Measurements from ENCODE around the gene PLXND1. TPM values are rescaled to one million over a fixed set of nuclear protein-coding genes. Genes with fewer than 3 reads are reported as not detected.
A peak's percentile ranks its signal among the peaks of the same experiment; 100 is the strongest.

Gene PLXND1
- total and polyA plus RNA-seq, 2 donors from 2014 or later: 67.0 to 152 TPM

DNA sequence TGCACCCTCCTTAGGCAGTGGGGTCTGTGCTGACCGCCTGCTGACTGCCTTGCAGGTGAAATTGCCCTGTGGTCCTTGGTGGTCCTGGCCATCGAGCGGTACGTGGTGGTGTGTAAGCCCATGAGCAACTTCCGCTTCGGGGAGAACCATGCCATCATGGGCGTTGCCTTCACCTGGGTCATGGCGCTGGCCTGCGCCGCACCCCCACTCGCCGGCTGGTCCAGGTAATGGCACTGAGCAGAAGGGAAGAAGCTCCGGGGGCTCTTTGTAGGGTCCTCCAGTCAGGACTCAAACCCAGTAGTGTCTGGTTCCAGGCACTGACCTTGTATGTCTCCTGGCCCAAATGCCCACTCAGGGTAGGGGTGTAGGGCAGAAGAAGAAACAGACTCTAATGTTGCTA lies 75.7 kb downstream of the PLXND1 start:
- FAIRE-seq (no peak), DNase-seq (no peak)
- Histone ChIP-seq H3K36me3 (ENCODE audit: control insufficient read depth in 2 of 3, insufficient read depth in 3 of 3, low read length in 3 of 3) (no peaks in the 10 kb centered on the region), H3K27me3 (ENCODE audit: control insufficient read depth, insufficient read depth, low read length) (no peaks in the 10 kb centered on the region), H3K4me3 (ENCODE audit: low read length in 3 of 3) (no peak overlapping the region), H3K9me3 (ENCODE audit: control insufficient read depth in 2 of 3, insufficient read depth in 1 of 3, low read length in 3 of 3) (no peaks in the 10 kb centered on the region), H3K27ac (ENCODE audit: low read depth in 2 of 2, low read length in 2 of 2) (no peak overlapping the region), H3K4me1 (ENCODE audit: control insufficient read depth in 2 of 3, insufficient read depth in 2 of 3, low read depth in 1 of 3, low read length in 3 of 3) (peaks cover 3 to 9% (median 7%) of the 10 kb centered on the region in 3 donors), H3K9ac (ENCODE audit: low read length in 3 of 3) (no peak overlapping the region)
- intact Hi-C loops (cut with DNase I): no loop called here
- TF ChIP-seq, protein P1, sequence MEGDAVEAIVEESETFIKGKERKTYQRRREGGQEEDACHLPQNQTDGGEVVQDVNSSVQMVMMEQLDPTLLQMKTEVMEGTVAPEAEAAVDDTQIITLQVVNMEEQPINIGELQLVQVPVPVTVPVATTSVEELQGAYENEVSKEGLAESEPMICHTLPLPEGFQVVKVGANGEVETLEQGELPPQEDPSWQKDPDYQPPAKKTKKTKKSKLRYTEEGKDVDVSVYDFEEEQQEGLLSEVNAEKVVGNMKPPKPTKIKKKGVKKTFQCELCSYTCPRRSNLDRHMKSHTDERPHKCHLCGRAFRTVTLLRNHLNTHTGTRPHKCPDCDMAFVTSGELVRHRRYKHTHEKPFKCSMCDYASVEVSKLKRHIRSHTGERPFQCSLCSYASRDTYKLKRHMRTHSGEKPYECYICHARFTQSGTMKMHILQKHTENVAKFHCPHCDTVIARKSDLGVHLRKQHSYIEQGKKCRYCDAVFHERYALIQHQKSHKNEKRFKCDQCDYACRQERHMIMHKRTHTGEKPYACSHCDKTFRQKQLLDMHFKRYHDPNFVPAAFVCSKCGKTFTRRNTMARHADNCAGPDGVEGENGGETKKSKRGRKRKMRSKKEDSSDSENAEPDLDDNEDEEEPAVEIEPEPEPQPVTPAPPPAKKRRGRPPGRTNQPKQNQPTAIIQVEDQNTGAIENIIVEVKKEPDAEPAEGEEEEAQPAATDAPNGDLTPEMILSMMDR (IDR thresholded peaks at IDR 0.05; ENCODE audit: borderline replicate concordance, extremely low read depth, insufficient read depth): no peak

GRCh38 chr3:129530251-129530791 lies 76.2 kb downstream of the PLXND1 start:
- intact Hi-C loops (cut with DNase I): no loop called here
- Histone ChIP-seq H3K36me3 (ENCODE audit: control insufficient read depth in 2 of 3, insufficient read depth in 3 of 3, low read length in 3 of 3) (no peaks in the 10 kb centered on the region), H3K4me1 (ENCODE audit: control insufficient read depth in 2 of 3, insufficient read depth in 2 of 3, low read depth in 1 of 3, low read length in 3 of 3) (peaks cover 3 to 9% (median 7%) of the 10 kb centered on the region in 3 donors), H3K27ac (ENCODE audit: low read depth in 2 of 2, low read length in 2 of 2) (no peak overlapping the region), H3K4me3 (ENCODE audit: low read length in 3 of 3) (no peak overlapping the region), H3K9ac (ENCODE audit: low read length in 3 of 3) (no peak overlapping the region), H3K27me3 (ENCODE audit: control insufficient read depth, insufficient read depth, low read length) (no peaks in the 10 kb centered on the region), H3K9me3 (ENCODE audit: control insufficient read depth in 2 of 3, insufficient read depth in 1 of 3, low read length in 3 of 3) (no peaks in the 10 kb centered on the region)
- peak in 4 of 5 donors; percentile 53 to 78 (median 61) for DNase-seq
- FAIRE-seq: no peak
- TF ChIP-seq, protein P1 (IDR thresholded peaks at IDR 0.05; ENCODE audit: borderline replicate concordance, extremely low read depth, insufficient read depth): no peak

DNA sequence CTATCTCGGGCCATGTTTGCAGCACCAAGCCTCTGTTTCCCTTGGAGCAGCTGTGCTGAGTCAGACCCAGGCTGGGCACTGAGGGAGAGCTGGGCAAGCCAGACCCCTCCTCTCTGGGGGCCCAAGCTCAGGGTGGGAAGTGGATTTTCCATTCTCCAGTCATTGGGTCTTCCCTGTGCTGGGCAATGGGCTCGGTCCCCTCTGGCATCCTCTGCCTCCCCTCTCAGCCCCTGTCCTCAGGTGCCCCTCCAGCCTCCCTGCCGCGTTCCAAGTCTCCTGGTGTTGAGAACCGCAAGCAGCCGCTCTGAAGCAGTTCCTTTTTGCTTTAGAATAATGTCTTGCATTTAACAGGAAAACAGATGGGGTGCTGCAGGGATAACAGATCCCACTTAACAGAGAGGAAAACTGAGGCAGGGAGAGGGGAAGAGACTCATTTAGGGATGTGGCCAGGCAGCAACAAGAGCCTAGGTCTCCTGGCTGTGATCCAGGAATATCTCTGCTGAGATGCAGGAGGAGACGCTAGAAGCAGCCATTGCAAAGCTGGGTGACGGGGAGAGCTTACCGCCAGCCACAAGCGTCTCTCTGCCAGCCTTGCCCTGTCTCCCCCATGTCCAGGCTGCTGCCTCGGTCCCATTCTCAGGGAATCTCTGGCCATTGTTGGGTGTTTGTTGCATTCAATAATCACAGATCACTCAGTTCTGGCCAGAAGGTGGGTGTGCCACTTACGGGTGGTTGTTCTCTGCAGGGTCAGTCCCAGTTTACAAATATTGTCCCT lies 76.9 kb downstream of the PLXND1 start:
- no peaks in the 10 kb centered on the region for H3K36me3 ChIP-seq (ENCODE audit: control insufficient read depth in 2 of 3, insufficient read depth in 3 of 3, low read length in 3 of 3)
- no peak overlapping the region for H3K4me3 ChIP-seq (ENCODE audit: low read length in 3 of 3)
- TF ChIP-seq, protein P1 (IDR thresholded peaks at IDR 0.05; ENCODE audit: borderline replicate concordance, extremely low read depth, insufficient read depth): no peak
- H3K4me1 ChIP-seq (ENCODE audit: control insufficient read depth in 2 of 3, insufficient read depth in 2 of 3, low read depth in 1 of 3, low read length in 3 of 3): peaks cover 3 to 9% (median 7%) of the 10 kb centered on the region in 3 donors
- no peak overlapping the region for H3K9ac ChIP-seq (ENCODE audit: low read length in 3 of 3)
- no peaks in the 10 kb centered on the region for H3K9me3 ChIP-seq (ENCODE audit: control insufficient read depth in 2 of 3, insufficient read depth in 1 of 3, low read length in 3 of 3)
- no peak overlapping the region for H3K27ac ChIP-seq (ENCODE audit: low read depth in 2 of 2, low read length in 2 of 2)
- FAIRE-seq (no peak), DNase-seq (no peak)
- H3K27me3 ChIP-seq (ENCODE audit: control insufficient read depth, insufficient read depth, low read length): no peaks in the 10 kb centered on the region
- intact Hi-C loops (cut with DNase I): no loop called here

All from kidney (tissue), 14 donors.